ENCODE measurements around the gene RNF31.

- TF ChIP-seq EP300 (IDR thresholded peaks at IDR 0.05) (no peak), POLR2A (IDR thresholded peaks at IDR 0.05) (no peak)
These were observed 20.4 kb upstream of the RNF31 start for GRCh38 chr14:24126939-24127338.

Data from ovary (tissue), 1 donor.